Endodermal cell (in vitro differentiated cells): ENCODE measurements around the gene JMJD1C. TPM values are rescaled to one million over a fixed set of nuclear protein-coding genes. Genes with fewer than 3 reads are reported as not detected.

Experiments
- DNase-seq: peaks from one replicate; pipeline ENCODE4 v3.0.0-alpha.2; 2017
- H3K27ac ChIP-seq: 2 replicates; pipeline ENCODE4 v1.5.1; 2013; ENCODE audit warnings: mild to moderate bottlenecking, low read depth, low read length, moderate library complexity
- H3K27me3 ChIP-seq: 2 replicates; pipeline ENCODE4 v1.6.1; 2013; ENCODE audit warnings: mild to moderate bottlenecking, low read length, moderate library complexity; ENCODE audit not compliant: insufficient read depth, control insufficient read depth, poor library complexity, severe bottlenecking
- H3K36me3 ChIP-seq: 2 replicates; pipeline ENCODE4 v1.7.0; 2013; ENCODE audit warnings: mild to moderate bottlenecking, low read length, moderate library complexity; ENCODE audit not compliant: control insufficient read depth, insufficient read depth
- H3K4me1 ChIP-seq: one replicate; pipeline ENCODE4 v1.7.0; 2013; ENCODE audit warnings: low read length; ENCODE audit not compliant: control insufficient read depth, insufficient read depth
- H3K4me3 ChIP-seq: 2 replicates; pipeline ENCODE4 v1.5.1; 2013; ENCODE audit warnings: mild to moderate bottlenecking, low read length, moderate library complexity
- H3K9ac ChIP-seq: 2 replicates; pipeline ENCODE4 v1.6.1; 2013; ENCODE audit warnings: mild to moderate bottlenecking, low read length, moderate library complexity; ENCODE audit not compliant: poor library complexity, severe bottlenecking; ENCODE audit errors: extremely low read depth
- H3K9me3 ChIP-seq: 2 replicates; pipeline ENCODE4 v1.6.1; 2013; ENCODE audit warnings: mild to moderate bottlenecking, low read length, moderate library complexity; ENCODE audit not compliant: control insufficient read depth
- H3K27ac Mint-ChIP-seq: 2 replicates; pipeline ENCODE4 v1.8.0; 2020; ENCODE audit warnings: mixed read lengths
- H3K27me3 Mint-ChIP-seq: 2 replicates; pipeline ENCODE4 v1.8.0; 2021; ENCODE audit warnings: mild to moderate bottlenecking, mixed read lengths; ENCODE audit not compliant: insufficient read depth
- H3K36me3 Mint-ChIP-seq: 2 replicates; pipeline ENCODE4 v1.8.0; 2020; ENCODE audit warnings: low read depth, mixed read lengths
- H3K4me1 Mint-ChIP-seq: 2 replicates; pipeline ENCODE4 v1.8.0; 2020; ENCODE audit warnings: mixed read lengths
- H3K4me3 Mint-ChIP-seq: 2 replicates; pipeline ENCODE4 v1.8.0; 2020; ENCODE audit warnings: mild to moderate bottlenecking, moderate library complexity, mixed read lengths
- H3K9me3 Mint-ChIP-seq: 2 replicates; pipeline ENCODE4 v1.8.0; 2020; ENCODE audit warnings: mild to moderate bottlenecking, mixed read lengths
- CTCF ChIP-seq: fragments of 200-600 bp; sonication (generic); conservative IDR thresholded peaks from 2 replicates; pipeline ENCODE4 v1.5.0; 2021; ENCODE audit warnings: antibody characterized with exemption, mild to moderate bottlenecking
- WGBS, 2 experiments: methylation state at CpG; one replicate each; pipeline versions ENCODE4 v1.1.5 to v1.1.7; 2013; ENCODE audit warnings: missing lambda C conversion rate in 2 of 2, mixed read lengths in 1 of 2; ENCODE audit not compliant: insufficient coverage in 1 of 2, insufficient read length in 1 of 2; 5-methylcytosine and 5-hydroxymethylcytosine counted together
- total RNA-seq, 2 donors: library from RNA; stranded (reverse); fragmentation: NEBNext Ultra II Directional in 1 of 2; extraction: Animal tissue kit (Norgen Biotek cat#: 25700) in 1 of 2; gene quantifications; 2 replicates in 1 of 2; 3 replicates in 1 of 2; pipeline ENCODE4 v1.2.1, GENCODE V29; 2021

JMJD1C gene
- total RNA-seq, 2 donors from 2014 or later, result 91.3 to 114 TPM

GRCh38 chr10:63199716-63200115, 266.1 kb downstream of the JMJD1C start:
- peaks cover 10% of the 10 kb centered on the region for H3K4me1 ChIP-seq
- peaks cover 28% of the 10 kb centered on the region for H3K4me1 Mint-ChIP-seq
- WGBS, 2 experiments, result 86% methylated on average over 2 of the region's 2 CpGs

GRCh38 chr10:63197344-63198092, 268.3 kb downstream of the JMJD1C start:
- H3K27ac Mint-ChIP-seq, result no peak overlapping the region

More at GRCh38 chr10:63199716-63200115, 266.1 kb downstream of the JMJD1C start:
- Histone ChIP-seq H3K9me3 (no peaks in the 10 kb centered on the region), H3K9ac (no peak overlapping the region), H3K27ac (no peak overlapping the region), H3K36me3 (peaks cover 87% of the 10 kb centered on the region), H3K4me3 (no peak overlapping the region), H3K27me3 (no peaks in the 10 kb centered on the region)
- Mint-ChIP-seq H3K27me3 (no peaks in the 10 kb centered on the region), H3K27ac (no peak overlapping the region), H3K36me3 (peaks cover 57% of the 10 kb centered on the region), H3K4me3 (no peak overlapping the region), H3K9me3 (no peaks in the 10 kb centered on the region)
- DNase-seq, result no peak
- TF ChIP-seq CTCF, result no peak

GRCh38 chr10:63192826-63193225, 273.0 kb downstream of the JMJD1C start:
- Histone ChIP-seq H3K4me1 (no peaks in the 10 kb centered on the region), H3K36me3 (peaks cover 89% of the 10 kb centered on the region), H3K27me3 (no peaks in the 10 kb centered on the region), H3K27ac (no peak overlapping the region), H3K9ac (no peak overlapping the region), H3K4me3 (no peak overlapping the region), H3K9me3 (no peaks in the 10 kb centered on the region)
- DNase-seq, result no peak
- Mint-ChIP-seq H3K9me3 (no peaks in the 10 kb centered on the region), H3K4me1 (peaks cover 1% of the 10 kb centered on the region), H3K27ac (peak overlapping the region; percentile 7), H3K4me3 (no peak overlapping the region), H3K36me3 (peaks cover 87% of the 10 kb centered on the region), H3K27me3 (no peaks in the 10 kb centered on the region)
- 100% methylated on average over 1 of the region's 1 CpG for WGBS, 2 experiments
- TF ChIP-seq CTCF, result no peak

More at GRCh38 chr10:63197344-63198092, 268.3 kb downstream of the JMJD1C start:
- Histone ChIP-seq H3K9me3 (no peaks in the 10 kb centered on the region), H3K4me3 (no peak overlapping the region), H3K9ac (no peak overlapping the region), H3K4me1 (peaks cover 10% of the 10 kb centered on the region), H3K36me3 (peaks cover 91% of the 10 kb centered on the region), H3K27ac (no peak overlapping the region), H3K27me3 (no peaks in the 10 kb centered on the region)
- TF ChIP-seq CTCF, result no peak
- no peaks in the 10 kb centered on the region for H3K27me3 Mint-ChIP-seq
- no peak overlapping the region for H3K4me3 Mint-ChIP-seq
- 90 to 100% methylated on average over 1 to 2 of the region's 2 CpGs for WGBS, 2 experiments
- DNase-seq, result no peak
- peaks cover 75% of the 10 kb centered on the region for H3K36me3 Mint-ChIP-seq
- H3K9me3 Mint-ChIP-seq, result no peaks in the 10 kb centered on the region
- H3K4me1 Mint-ChIP-seq, result peaks cover 28% of the 10 kb centered on the region
